WTC11 (cell line): ENCODE data around the gene TTLL13. TPM values are rescaled to one million over a fixed set of nuclear protein-coding genes. Genes with fewer than 3 reads are reported as not detected.

Experiments
- ATAC-seq: fragments of 200-7000 bp; cut with Tn5 transposase; 2 replicates; pipeline ENCODE4 v1.10.0; 2021; ENCODE audit warnings: mild to moderate bottlenecking, moderate library complexity
- CTCF ChIA-PET: fragments of 300-600 bp; sonication (Branson Sonifier 250); formaldehyde crosslinking; loops from one replicate; lab custom pipeline; 2021; ENCODE audit warnings: antibody characterized with exemption; lab: Charles Lee
- POLR2A ChIA-PET: fragments of 350-600 bp; sonication (Branson Sonifier 250); formaldehyde crosslinking; loops from one replicate; lab custom pipeline; 2021; ENCODE audit warnings: antibody characterized with exemption; lab: Charles Lee
- DNase-seq: peaks from one replicate; pipeline ENCODE4 v3.0.0; 2021; ENCODE audit warnings: low spot score
- H3K27ac Mint-ChIP-seq: 2 replicates; pipeline ENCODE4 v1.8.0; 2021; ENCODE audit warnings: mixed read lengths
- H3K27me3 Mint-ChIP-seq: 2 replicates; pipeline ENCODE4 v1.8.0; 2021; ENCODE audit warnings: low read depth, mild to moderate bottlenecking, moderate library complexity, mixed read lengths
- H3K36me3 Mint-ChIP-seq: 2 replicates; pipeline ENCODE4 v1.8.0; 2021; ENCODE audit warnings: mixed read lengths
- H3K4me1 Mint-ChIP-seq: 2 replicates; pipeline ENCODE4 v1.8.0; 2022; ENCODE audit warnings: mixed read lengths
- H3K4me3 Mint-ChIP-seq: 2 replicates; pipeline ENCODE4 v1.8.0; 2021; ENCODE audit warnings: mild to moderate bottlenecking, moderate library complexity, mixed read lengths
- H3K9me3 Mint-ChIP-seq: 2 replicates; pipeline ENCODE4 v1.8.0; 2021; ENCODE audit warnings: mixed read lengths
- CBFB ChIP-seq: sonication (generic); formaldehyde crosslinking; IDR thresholded peaks from 2 replicates; pipeline ENCODE4 v1.8.1; 2022; ENCODE audit warnings: mild to moderate bottlenecking, low read depth, missing genetic modification reagents
- ESRRA ChIP-seq: sonication (generic); formaldehyde crosslinking; IDR thresholded peaks from 2 replicates; pipeline ENCODE4 v1.8.1; 2022; ENCODE audit warnings: mild to moderate bottlenecking, missing genetic modification reagents, borderline replicate concordance
- IRF2 ChIP-seq: sonication (generic); formaldehyde crosslinking; IDR thresholded peaks from 2 replicates; pipeline ENCODE4 v1.8.0; 2022; ENCODE audit warnings: low read depth, missing genetic modification reagents, borderline replicate concordance
- KAT7 ChIP-seq: sonication (generic); formaldehyde crosslinking; IDR thresholded peaks from 2 replicates; pipeline ENCODE4 v1.8.1; 2023; ENCODE audit warnings: missing genetic modification reagents, mild to moderate bottlenecking, borderline replicate concordance
- MXD4 ChIP-seq: fragments of 250-450 bp; sonication (Bioruptor Pico); IDR thresholded peaks from 2 replicates; pipeline ENCODE4 v1.8.0; 2021; ENCODE audit warnings: mild to moderate bottlenecking, moderate library complexity, borderline replicate concordance
- NFATC4 ChIP-seq: fragments of 250-450 bp; sonication (Bioruptor Pico); IDR thresholded peaks from 2 replicates; pipeline ENCODE4 v1.9.0; 2021; ENCODE audit warnings: mild to moderate bottlenecking
- RELA ChIP-seq: sonication (generic); formaldehyde crosslinking; IDR thresholded peaks from 2 replicates; pipeline ENCODE4 v1.8.1; 2022; ENCODE audit warnings: missing genetic modification reagents, mild to moderate bottlenecking, borderline replicate concordance
- SMAD3 ChIP-seq: sonication (generic); formaldehyde crosslinking; IDR thresholded peaks from 2 replicates; pipeline ENCODE4 v1.8.0; 2022; ENCODE audit warnings: missing genetic modification reagents, mild to moderate bottlenecking, borderline replicate concordance
- SOX15 ChIP-seq: fragments of 250-450 bp; sonication (Bioruptor Pico); IDR thresholded peaks from 2 replicates; pipeline ENCODE4 v1.9.0; 2021; ENCODE audit warnings: mild to moderate bottlenecking
- TCF7 ChIP-seq: sonication (generic); formaldehyde crosslinking; IDR thresholded peaks from 2 replicates; pipeline ENCODE4 v1.8.0; 2022; ENCODE audit warnings: mild to moderate bottlenecking, low read depth, missing genetic modification reagents, moderate library complexity
- TEAD1 ChIP-seq: sonication (generic); formaldehyde crosslinking; IDR thresholded peaks from 2 replicates; pipeline ENCODE4 v1.8.0; 2022; ENCODE audit warnings: mild to moderate bottlenecking, missing genetic modification reagents
- ZBTB43 ChIP-seq: sonication (generic); formaldehyde crosslinking; IDR thresholded peaks from 2 replicates; pipeline ENCODE4 v1.8.1; 2023; ENCODE audit warnings: mild to moderate bottlenecking, missing genetic modification reagents
- ZNF232 ChIP-seq: sonication (generic); formaldehyde crosslinking; IDR thresholded peaks from 2 replicates; pipeline ENCODE4 v1.8.0; 2022; ENCODE audit warnings: mild to moderate bottlenecking, missing genetic modification reagents
- ZNF396 ChIP-seq: fragments of 250-450 bp; sonication (Bioruptor Pico); IDR thresholded peaks from 2 replicates; pipeline ENCODE4 v1.8.0; 2021; ENCODE audit warnings: mild to moderate bottlenecking, moderate library complexity, borderline replicate concordance
- ZNF423 ChIP-seq: fragments of 250-450 bp; sonication (Bioruptor Pico); IDR thresholded peaks from 2 replicates; pipeline ENCODE4 v2.1.2; 2022; ENCODE audit warnings: mild to moderate bottlenecking, moderate library complexity
- total RNA-seq: library from RNA; stranded (reverse); gene quantifications from 3 replicates; pipeline ENCODE4 v1.2.3, GENCODE V29; 2021
- TF ChIP-seq, protein P1 (sequence below): sonication (generic); formaldehyde crosslinking; IDR thresholded peaks from 2 replicates; pipeline ENCODE4 v1.8.0; 2022; ENCODE audit warnings: missing genetic modification reagents
- TF ChIP-seq, protein P2 (sequence below): sonication (generic); formaldehyde crosslinking; IDR thresholded peaks from 2 replicates; pipeline ENCODE4 v1.8.0; 2023; ENCODE audit warnings: missing genetic modification reagents, mild to moderate bottlenecking, borderline replicate concordance
- TF ChIP-seq, protein P3 (sequence below): fragments of 250-450 bp; sonication (Bioruptor Pico); IDR thresholded peaks from 2 replicates; pipeline ENCODE4 v1.9.0; 2021; ENCODE audit warnings: mild to moderate bottlenecking
- TF ChIP-seq, protein P4 (sequence below): fragments of 250-450 bp; sonication (Bioruptor Pico); IDR thresholded peaks from 2 replicates; pipeline ENCODE4 v1.9.0; 2021; ENCODE audit warnings: moderate library complexity, mild to moderate bottlenecking, inconsistent platforms, borderline replicate concordance
- TF ChIP-seq, protein P5 (sequence below): fragments of 250-450 bp; sonication (Bioruptor Pico); IDR thresholded peaks from 2 replicates; pipeline ENCODE4 v1.8.0; 2021; ENCODE audit warnings: mild to moderate bottlenecking
- TF ChIP-seq, protein P6 (sequence below): sonication (generic); formaldehyde crosslinking; IDR thresholded peaks from 2 replicates; pipeline ENCODE4 v1.8.1; 2023; ENCODE audit warnings: mild to moderate bottlenecking, missing genetic modification reagents, moderate library complexity

The TTLL13 gene
- total RNA-seq, 1 experiment from 2014 or later, result 0.48 TPM

DNA sequence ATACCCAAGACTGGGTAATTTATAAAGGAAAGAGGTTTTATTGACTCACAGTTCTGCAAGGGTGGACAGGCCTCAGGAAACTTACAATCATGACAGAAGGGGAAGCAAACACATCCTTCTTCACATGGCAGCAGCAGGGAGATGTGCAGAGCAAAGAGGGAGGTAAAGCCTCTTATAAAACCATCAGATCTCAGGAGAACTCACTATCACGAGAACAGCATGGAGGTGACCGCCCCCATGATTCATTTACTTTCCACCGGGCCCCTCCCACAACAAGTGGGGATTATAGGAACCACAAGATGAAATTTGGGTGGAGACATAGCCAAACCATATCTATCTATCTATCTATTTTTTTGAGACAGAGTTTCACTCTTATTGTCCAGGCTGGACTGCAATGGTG, 10.0 kb upstream of the TTLL13 start:
- ChIA-PET CTCF (interaction anchor here (0.6 kb wide), 1 partner anchor 54 kb away, joined by 3 read pairs; no protein-coding TSS in a partner anchor), POLR2A (no interaction called here)
- no peak overlapping the region for H3K27ac Mint-ChIP-seq
- peaks cover 8% of the 10 kb centered on the region for H3K4me1 Mint-ChIP-seq
- no peaks in the 10 kb centered on the region for H3K9me3 Mint-ChIP-seq
- DNase-seq (no peak), ATAC-seq (no peak)
- peaks cover 10% of the 10 kb centered on the region; the same call in 1 of the 2 replicates for H3K36me3 Mint-ChIP-seq
- no peak overlapping the region for H3K4me3 Mint-ChIP-seq
- H3K27me3 Mint-ChIP-seq, result no peaks in the 10 kb centered on the region
- no peak for TF ChIP-seq TCF7
- no peak for TF ChIP-seq CBFB
- no peak for TF ChIP-seq TEAD1 (CRISPR knock-in tag)
- TF ChIP-seq ZNF396, result no peak
- TF ChIP-seq NFATC4, result no peak
- TF ChIP-seq, protein P1, sequence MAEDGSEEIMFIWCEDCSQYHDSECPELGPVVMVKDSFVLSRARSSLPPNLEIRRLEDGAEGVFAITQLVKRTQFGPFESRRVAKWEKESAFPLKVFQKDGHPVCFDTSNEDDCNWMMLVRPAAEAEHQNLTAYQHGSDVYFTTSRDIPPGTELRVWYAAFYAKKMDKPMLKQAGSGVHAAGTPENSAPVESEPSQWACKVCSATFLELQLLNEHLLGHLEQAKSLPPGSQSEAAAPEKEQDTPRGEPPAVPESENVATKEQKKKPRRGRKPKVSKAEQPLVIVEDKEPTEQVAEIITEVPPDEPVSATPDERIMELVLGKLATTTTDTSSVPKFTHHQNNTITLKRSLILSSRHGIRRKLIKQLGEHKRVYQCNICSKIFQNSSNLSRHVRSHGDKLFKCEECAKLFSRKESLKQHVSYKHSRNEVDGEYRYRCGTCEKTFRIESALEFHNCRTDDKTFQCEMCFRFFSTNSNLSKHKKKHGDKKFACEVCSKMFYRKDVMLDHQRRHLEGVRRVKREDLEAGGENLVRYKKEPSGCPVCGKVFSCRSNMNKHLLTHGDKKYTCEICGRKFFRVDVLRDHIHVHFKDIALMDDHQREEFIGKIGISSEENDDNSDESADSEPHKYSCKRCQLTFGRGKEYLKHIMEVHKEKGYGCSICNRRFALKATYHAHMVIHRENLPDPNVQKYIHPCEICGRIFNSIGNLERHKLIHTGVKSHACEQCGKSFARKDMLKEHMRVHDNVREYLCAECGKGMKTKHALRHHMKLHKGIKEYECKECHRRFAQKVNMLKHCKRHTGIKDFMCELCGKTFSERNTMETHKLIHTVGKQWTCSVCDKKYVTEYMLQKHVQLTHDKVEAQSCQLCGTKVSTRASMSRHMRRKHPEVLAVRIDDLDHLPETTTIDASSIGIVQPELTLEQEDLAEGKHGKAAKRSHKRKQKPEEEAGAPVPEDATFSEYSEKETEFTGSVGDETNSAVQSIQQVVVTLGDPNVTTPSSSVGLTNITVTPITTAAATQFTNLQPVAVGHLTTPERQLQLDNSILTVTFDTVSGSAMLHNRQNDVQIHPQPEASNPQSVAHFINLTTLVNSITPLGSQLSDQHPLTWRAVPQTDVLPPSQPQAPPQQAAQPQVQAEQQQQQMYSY, result no peak
- TF ChIP-seq SOX15, result no peak
- TF ChIP-seq ZBTB43 (CRISPR knock-in tag), result no peak
- no peak for TF ChIP-seq SMAD3 (CRISPR knock-in tag)
- TF ChIP-seq IRF2 (CRISPR knock-in tag), result no peak
- no peak for TF ChIP-seq KAT7 (CRISPR knock-in tag)
- TF ChIP-seq, protein P2, sequence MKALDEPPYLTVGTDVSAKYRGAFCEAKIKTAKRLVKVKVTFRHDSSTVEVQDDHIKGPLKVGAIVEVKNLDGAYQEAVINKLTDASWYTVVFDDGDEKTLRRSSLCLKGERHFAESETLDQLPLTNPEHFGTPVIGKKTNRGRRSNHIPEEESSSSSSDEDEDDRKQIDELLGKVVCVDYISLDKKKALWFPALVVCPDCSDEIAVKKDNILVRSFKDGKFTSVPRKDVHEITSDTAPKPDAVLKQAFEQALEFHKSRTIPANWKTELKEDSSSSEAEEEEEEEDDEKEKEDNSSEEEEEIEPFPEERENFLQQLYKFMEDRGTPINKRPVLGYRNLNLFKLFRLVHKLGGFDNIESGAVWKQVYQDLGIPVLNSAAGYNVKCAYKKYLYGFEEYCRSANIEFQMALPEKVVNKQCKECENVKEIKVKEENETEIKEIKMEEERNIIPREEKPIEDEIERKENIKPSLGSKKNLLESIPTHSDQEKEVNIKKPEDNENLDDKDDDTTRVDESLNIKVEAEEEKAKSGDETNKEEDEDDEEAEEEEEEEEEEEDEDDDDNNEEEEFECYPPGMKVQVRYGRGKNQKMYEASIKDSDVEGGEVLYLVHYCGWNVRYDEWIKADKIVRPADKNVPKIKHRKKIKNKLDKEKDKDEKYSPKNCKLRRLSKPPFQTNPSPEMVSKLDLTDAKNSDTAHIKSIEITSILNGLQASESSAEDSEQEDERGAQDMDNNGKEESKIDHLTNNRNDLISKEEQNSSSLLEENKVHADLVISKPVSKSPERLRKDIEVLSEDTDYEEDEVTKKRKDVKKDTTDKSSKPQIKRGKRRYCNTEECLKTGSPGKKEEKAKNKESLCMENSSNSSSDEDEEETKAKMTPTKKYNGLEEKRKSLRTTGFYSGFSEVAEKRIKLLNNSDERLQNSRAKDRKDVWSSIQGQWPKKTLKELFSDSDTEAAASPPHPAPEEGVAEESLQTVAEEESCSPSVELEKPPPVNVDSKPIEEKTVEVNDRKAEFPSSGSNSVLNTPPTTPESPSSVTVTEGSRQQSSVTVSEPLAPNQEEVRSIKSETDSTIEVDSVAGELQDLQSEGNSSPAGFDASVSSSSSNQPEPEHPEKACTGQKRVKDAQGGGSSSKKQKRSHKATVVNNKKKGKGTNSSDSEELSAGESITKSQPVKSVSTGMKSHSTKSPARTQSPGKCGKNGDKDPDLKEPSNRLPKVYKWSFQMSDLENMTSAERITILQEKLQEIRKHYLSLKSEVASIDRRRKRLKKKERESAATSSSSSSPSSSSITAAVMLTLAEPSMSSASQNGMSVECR (CRISPR knock-in tag), result no peak
- TF ChIP-seq, protein P3, sequence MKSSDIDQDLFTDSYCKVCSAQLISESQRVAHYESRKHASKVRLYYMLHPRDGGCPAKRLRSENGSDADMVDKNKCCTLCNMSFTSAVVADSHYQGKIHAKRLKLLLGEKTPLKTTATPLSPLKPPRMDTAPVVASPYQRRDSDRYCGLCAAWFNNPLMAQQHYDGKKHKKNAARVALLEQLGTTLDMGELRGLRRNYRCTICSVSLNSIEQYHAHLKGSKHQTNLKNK (CRISPR knock-in tag), result no peak
- TF ChIP-seq ESRRA (CRISPR knock-in tag), result no peak

DNA sequence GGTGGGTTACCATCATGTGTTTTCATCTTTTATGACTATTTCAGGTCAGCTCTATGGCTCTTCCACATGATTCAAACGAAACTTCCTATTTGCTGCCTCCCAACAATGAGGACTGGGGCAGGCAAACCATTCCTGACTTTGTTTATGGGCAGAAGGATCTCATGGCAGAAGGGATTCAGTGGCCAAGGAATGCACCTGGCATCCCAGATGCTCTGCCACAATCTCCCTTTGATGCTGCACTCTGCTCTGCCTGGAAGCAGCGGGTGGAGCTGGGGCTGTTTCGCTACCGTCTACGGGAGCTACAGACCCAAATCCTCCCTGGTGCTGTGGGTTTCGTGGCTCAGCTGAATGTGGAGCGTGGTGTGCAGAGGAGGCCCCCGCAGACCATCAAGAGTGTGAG, 8.5 kb upstream of the TTLL13 start:
- H3K4me3 Mint-ChIP-seq, result no peak overlapping the region
- no peaks in the 10 kb centered on the region for H3K27me3 Mint-ChIP-seq
- POLR2A ChIA-PET, result interaction anchor here (0.6 kb wide), 1 partner anchor 53 kb away, joined by 3 read pairs; no protein-coding TSS in a partner anchor
- ATAC-seq, result no peak
- peaks cover 10% of the 10 kb centered on the region; the same call in 1 of the 2 replicates for H3K36me3 Mint-ChIP-seq
- CTCF ChIA-PET, result no interaction called here
- no peaks in the 10 kb centered on the region for H3K9me3 Mint-ChIP-seq
- H3K4me1 Mint-ChIP-seq, result no peaks in the 10 kb centered on the region
- DNase-seq, result no peak
- no peak overlapping the region for H3K27ac Mint-ChIP-seq
- TF ChIP-seq ZNF232 (no peak), ZNF423 (no peak), RELA (CRISPR knock-in tag) (no peak), CBFB (no peak), NFATC4 (no peak), SOX15 (no peak), ZBTB43 (CRISPR knock-in tag) (no peak), MXD4 (CRISPR knock-in tag) (no peak)
- TF ChIP-seq, protein P4, sequence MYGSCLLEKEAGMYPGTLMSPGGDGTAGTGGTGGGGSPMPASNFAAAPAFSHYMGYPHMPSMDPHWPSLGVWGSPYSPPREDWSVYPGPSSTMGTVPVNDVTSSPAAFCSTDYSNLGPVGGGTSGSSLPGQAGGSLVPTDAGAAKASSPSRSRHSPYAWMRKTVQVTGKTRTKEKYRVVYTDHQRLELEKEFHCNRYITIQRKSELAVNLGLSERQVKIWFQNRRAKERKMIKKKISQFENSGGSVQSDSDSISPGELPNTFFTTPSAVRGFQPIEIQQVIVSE (CRISPR knock-in tag), result no peak
- TF ChIP-seq, protein P5, sequence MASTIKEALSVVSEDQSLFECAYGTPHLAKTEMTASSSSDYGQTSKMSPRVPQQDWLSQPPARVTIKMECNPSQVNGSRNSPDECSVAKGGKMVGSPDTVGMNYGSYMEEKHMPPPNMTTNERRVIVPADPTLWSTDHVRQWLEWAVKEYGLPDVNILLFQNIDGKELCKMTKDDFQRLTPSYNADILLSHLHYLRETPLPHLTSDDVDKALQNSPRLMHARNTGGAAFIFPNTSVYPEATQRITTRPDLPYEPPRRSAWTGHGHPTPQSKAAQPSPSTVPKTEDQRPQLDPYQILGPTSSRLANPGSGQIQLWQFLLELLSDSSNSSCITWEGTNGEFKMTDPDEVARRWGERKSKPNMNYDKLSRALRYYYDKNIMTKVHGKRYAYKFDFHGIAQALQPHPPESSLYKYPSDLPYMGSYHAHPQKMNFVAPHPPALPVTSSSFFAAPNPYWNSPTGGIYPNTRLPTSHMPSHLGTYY (CRISPR knock-in tag), result no peak
- TF ChIP-seq, protein P6, sequence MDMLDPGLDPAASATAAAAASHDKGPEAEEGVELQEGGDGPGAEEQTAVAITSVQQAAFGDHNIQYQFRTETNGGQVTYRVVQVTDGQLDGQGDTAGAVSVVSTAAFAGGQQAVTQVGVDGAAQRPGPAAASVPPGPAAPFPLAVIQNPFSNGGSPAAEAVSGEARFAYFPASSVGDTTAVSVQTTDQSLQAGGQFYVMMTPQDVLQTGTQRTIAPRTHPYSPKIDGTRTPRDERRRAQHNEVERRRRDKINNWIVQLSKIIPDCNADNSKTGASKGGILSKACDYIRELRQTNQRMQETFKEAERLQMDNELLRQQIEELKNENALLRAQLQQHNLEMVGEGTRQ (CRISPR knock-in tag), result no peak
